ENCODE data around the gene ARRB1. TPM values are rescaled to one million over a fixed set of nuclear protein-coding genes. Genes with fewer than 3 reads are reported as not detected.
"Not testable (repeated sequence)": the region's sequence is repeated elsewhere in the genome, so short reads cannot be mapped to it uniquely, and the experiment has no call there.

ARRB1 gene
- total RNA-seq, 2 donors from 2014 or later = 26.3 to 39.6 TPM

DNA sequence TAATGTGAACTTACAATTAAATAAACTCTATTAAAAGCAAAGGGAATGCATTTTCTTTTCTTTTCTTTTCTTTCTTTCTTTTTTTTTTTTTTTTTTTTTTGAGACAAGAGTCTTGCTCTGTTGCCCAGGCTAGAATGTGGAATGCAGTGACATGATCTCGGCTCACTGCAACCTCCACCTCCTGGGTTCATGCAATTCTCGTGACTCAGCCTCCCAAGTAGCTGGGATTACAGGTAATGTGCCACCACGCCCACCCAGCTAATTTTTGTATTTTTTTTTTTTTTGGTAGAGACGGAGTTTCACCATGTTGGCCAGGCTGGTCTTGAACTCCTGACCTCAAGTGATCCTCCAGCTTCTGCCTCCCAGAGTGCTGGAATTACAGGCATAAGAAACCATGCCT, 46.5 kb downstream of the ARRB1 start:
- H3K4me1 Mint-ChIP-seq = peaks cover 17% of the 10 kb centered on the region

DNA sequence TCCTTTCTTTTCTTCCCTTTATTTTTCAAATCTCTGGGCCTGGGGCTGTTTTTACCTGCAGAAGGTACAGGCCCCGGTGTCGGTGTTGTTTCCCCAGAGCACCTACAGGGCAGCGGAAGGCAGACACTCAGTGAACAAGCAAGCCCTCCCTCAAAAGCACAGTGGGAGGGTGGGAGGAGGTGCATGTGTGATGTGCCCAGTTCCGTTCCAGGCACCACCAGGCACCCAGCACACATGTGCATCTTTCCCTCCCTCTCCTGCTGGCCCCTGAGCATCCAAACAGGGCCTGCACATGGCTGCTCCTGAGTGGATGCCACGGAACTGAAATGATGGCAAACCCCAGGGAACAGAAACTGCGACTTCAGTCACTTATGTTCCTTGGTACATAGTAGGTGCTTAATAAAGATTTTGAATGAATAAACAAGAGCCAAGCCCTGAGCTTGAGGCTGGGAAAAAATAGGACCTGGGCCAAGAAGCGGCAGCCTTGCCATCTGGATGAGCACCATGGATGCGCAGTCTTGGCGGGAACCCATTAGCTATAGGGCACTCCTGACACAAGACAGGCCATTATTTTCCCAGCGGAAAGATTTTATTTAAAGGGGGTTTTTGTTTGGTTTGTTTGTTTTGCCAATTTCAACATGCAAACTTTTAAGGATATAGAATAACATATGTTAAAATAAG, 47.8 kb downstream of the ARRB1 start:
- H3K27me3 Mint-ChIP-seq = no peaks in the 10 kb centered on the region
- H3K9me3 ChIP-seq (ENCODE audit: control insufficient read depth, low read length, poor library complexity, severe bottlenecking) = no peaks in the 10 kb centered on the region
- ATAC-seq (no peak), DNase-seq (no peak)
- H3K36me3 Mint-ChIP-seq (ENCODE audit: low read depth) = no peaks in the 10 kb centered on the region
- peaks cover 17% of the 10 kb centered on the region for H3K4me1 Mint-ChIP-seq
- peak overlapping the region; percentile 83 for H3K27ac Mint-ChIP-seq
- H3K4me3 Mint-ChIP-seq = no peak overlapping the region

More for the DNA sequence above, 46.5 kb downstream of the ARRB1 start:
- H3K9me3 ChIP-seq (ENCODE audit: control insufficient read depth, low read length, poor library complexity, severe bottlenecking); ATAC-seq; H3K27me3 Mint-ChIP-seq; DNase-seq; H3K36me3 Mint-ChIP-seq (ENCODE audit: low read depth); H3K4me3 Mint-ChIP-seq: not testable (repeated sequence)
- H3K27ac Mint-ChIP-seq = peak overlapping the region; percentile 14

DNA sequence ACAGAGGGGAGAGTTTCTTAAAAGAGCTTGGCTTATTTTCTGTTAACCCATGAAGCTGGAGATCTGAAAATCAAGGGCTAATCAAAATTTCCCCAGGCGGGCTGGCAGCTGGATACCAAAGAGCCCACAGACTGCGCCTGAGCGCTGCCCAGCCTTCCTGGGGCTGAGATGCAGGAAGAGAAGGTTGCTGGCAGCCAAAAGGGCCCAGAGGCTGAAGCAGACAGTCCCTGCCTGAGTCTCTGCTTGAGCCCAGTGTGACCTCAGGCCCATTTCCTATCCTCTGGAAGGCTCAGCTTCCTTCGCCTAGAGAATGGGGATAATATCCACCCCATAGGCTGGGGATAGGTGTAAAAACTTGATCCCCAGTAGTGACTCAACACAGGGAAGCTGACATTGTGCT, 49.1 kb downstream of the ARRB1 start:
- no peaks in the 10 kb centered on the region for H3K9me3 ChIP-seq (ENCODE audit: control insufficient read depth, low read length, poor library complexity, severe bottlenecking)
- H3K27me3 Mint-ChIP-seq = no peaks in the 10 kb centered on the region
- H3K36me3 Mint-ChIP-seq (ENCODE audit: low read depth) = no peaks in the 10 kb centered on the region
- no peak overlapping the region for H3K27ac Mint-ChIP-seq
- peaks cover 15% of the 10 kb centered on the region for H3K4me1 Mint-ChIP-seq
- ATAC-seq (no peak), DNase-seq (no peak)
- H3K4me3 Mint-ChIP-seq = no peak overlapping the region

DNA sequence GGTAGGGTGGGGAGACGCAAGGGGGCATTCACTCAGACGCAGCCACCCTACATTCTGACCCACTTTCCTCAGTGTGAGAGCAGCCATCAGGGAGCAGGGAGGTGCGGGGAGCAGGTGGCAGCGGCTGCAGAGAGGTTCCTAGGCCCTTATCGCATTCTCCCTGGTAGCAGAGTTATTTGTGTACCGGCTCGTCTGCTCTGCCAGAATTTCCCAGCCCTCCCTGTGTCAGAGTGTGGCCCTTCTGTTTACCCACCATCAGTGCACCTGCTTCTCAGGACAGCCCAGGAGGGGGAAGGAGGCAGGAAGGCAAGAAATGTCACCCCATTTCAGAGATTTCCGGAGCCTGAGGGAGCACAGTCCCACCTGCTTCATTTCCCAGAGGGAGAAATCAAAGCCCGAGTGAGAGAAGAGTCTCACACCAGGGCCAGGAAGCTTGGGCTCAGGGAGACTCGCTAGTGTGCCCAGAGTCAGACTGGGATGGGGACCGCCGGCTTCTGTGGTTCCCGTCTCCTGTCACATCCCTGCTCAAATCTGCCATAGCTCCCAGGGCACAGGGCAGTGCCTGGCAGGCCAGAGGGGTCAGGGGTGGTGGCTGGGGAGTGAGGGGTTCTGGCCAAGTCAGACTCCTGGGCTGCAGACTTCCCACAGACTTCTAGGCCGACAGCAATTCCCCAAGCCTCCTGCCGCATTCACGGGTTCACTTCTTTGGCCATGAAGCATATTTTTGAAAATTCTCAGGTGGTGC, 49.7 kb downstream of the ARRB1 start:
- Mint-ChIP-seq H3K36me3 (ENCODE audit: low read depth) (no peaks in the 10 kb centered on the region), H3K4me1 (peaks cover 15% of the 10 kb centered on the region), H3K27me3 (no peaks in the 10 kb centered on the region), H3K4me3 (no peak overlapping the region), H3K27ac (no peak overlapping the region)
- no peak for ATAC-seq
- H3K9me3 ChIP-seq (ENCODE audit: control insufficient read depth, low read length, poor library complexity, severe bottlenecking) = no peaks in the 10 kb centered on the region
- DNase-seq = no peak

DNA sequence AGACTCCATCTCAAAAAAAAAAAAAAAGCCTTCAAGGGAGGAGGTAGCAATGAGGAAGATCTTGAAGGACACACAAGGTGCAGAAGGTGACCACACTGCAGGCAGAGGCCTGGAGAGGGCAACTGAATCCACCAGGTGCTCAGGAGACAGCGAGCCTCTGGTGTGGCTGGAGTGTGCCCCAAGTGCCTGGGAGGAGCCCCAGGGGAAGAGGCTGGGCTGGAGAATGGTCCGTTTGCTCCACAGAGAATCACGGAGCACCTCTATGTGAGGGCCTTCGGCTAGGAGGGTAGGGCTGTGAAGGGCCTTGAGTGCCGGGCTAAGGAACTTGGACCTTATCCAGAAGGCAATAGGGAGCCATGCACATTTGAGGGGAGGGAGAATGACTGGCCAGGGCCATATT, 50.3 kb downstream of the ARRB1 start:
- H3K4me3 Mint-ChIP-seq = no peak overlapping the region
- H3K4me1 Mint-ChIP-seq = peaks cover 13% of the 10 kb centered on the region
- no peak for ATAC-seq
- DNase-seq = no peak
- no peaks in the 10 kb centered on the region for H3K27me3 Mint-ChIP-seq
- no peaks in the 10 kb centered on the region for H3K36me3 Mint-ChIP-seq (ENCODE audit: low read depth)
- no peaks in the 10 kb centered on the region for H3K9me3 ChIP-seq (ENCODE audit: control insufficient read depth, low read length, poor library complexity, severe bottlenecking)
- peak overlapping the region; percentile 81 for H3K27ac Mint-ChIP-seq

- H3K4me1 Mint-ChIP-seq = peaks cover 7% of the 10 kb centered on the region
- no peaks in the 10 kb centered on the region for H3K27me3 Mint-ChIP-seq
- DNase-seq (no peak), ATAC-seq (no peak)
- H3K36me3 Mint-ChIP-seq (ENCODE audit: low read depth) = no peaks in the 10 kb centered on the region
- no peak overlapping the region for H3K27ac Mint-ChIP-seq
- H3K4me3 Mint-ChIP-seq = no peak overlapping the region
- no peaks in the 10 kb centered on the region for H3K9me3 ChIP-seq (ENCODE audit: control insufficient read depth, low read length, poor library complexity, severe bottlenecking)
Observed at GRCh38 chr11:75298976-75299260, 52.5 kb downstream of the ARRB1 start.

GRCh38 chr11:75298191-75298975, 53.1 kb downstream of the ARRB1 start:
- H3K4me1 Mint-ChIP-seq = peaks cover 8% of the 10 kb centered on the region
- DNase-seq (no peak), ATAC-seq (no peak)
- no peak overlapping the region for H3K27ac Mint-ChIP-seq
- no peaks in the 10 kb centered on the region for H3K36me3 Mint-ChIP-seq (ENCODE audit: low read depth)
- H3K4me3 Mint-ChIP-seq = no peak overlapping the region
- no peaks in the 10 kb centered on the region for H3K9me3 ChIP-seq (ENCODE audit: control insufficient read depth, low read length, poor library complexity, severe bottlenecking)
- H3K27me3 Mint-ChIP-seq = no peaks in the 10 kb centered on the region

DNA sequence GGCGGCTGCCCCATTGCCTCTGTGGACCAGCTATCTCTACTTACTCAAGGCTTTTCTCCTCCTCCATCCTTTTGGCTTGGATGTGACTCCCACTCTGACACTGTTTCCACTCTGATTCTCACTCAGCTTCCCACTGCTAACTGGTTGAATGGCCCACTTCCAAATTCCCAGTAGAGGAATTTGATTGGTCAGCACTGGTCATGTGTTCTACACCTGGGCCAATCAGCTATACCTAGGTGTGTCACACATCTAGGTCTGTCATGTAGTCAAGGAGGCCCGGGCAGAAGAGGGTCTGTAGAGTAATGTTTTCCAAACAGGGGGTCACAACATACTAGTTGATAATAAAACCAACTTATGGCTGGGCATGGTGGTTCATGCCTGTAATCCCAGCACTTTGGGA, 57.6 kb downstream of the ARRB1 start:
- Mint-ChIP-seq H3K4me1 (peaks cover 12% of the 10 kb centered on the region), H3K27ac (no peak overlapping the region), H3K4me3 (no peak overlapping the region), H3K27me3 (no peaks in the 10 kb centered on the region), H3K36me3 (ENCODE audit: low read depth) (no peaks in the 10 kb centered on the region)
- ATAC-seq = no peak
- no peak for DNase-seq
- H3K9me3 ChIP-seq (ENCODE audit: control insufficient read depth, low read length, poor library complexity, severe bottlenecking) = no peaks in the 10 kb centered on the region

DNA sequence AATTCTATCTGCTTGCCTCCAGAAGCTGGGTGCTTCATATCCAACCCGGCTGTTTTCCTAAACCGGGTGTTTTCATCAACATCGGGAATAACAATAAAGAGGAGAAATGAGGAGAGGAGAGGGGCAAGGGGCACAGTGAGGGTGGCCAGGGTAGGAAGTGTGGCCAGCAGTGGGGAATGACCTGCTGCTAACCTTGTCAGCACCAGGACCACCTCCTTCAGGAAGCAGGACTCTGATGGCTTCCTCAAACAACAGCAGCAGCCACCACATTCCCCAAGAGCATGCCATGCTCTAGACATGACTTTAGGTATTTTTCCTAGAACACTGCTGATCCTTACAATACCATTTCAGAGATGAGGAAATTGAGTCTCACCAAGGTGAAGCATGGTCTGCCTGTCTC, 58.5 kb downstream of the ARRB1 start:
- Mint-ChIP-seq H3K4me1 (peaks cover 17% of the 10 kb centered on the region), H3K4me3 (no peak overlapping the region), H3K27ac (no peak overlapping the region)

GRCh38 chr11:75291741-75292140, 59.7 kb downstream of the ARRB1 start:
- H3K9me3 ChIP-seq (ENCODE audit: control insufficient read depth, low read length, poor library complexity, severe bottlenecking) = no peaks in the 10 kb centered on the region
- Mint-ChIP-seq H3K4me3 (no peak overlapping the region), H3K27me3 (no peaks in the 10 kb centered on the region), H3K27ac (no peak overlapping the region), H3K36me3 (ENCODE audit: low read depth) (peaks cover 4% of the 10 kb centered on the region), H3K4me1 (peaks cover 21% of the 10 kb centered on the region)
- DNase-seq = no peak
- ATAC-seq = no peak

More for the DNA sequence above, 58.5 kb downstream of the ARRB1 start:
- Mint-ChIP-seq H3K36me3 (ENCODE audit: low read depth) (no peaks in the 10 kb centered on the region), H3K27me3 (no peaks in the 10 kb centered on the region)
- ATAC-seq (no peak), DNase-seq (no peak)
- no peaks in the 10 kb centered on the region for H3K9me3 ChIP-seq (ENCODE audit: control insufficient read depth, low read length, poor library complexity, severe bottlenecking)

DNA sequence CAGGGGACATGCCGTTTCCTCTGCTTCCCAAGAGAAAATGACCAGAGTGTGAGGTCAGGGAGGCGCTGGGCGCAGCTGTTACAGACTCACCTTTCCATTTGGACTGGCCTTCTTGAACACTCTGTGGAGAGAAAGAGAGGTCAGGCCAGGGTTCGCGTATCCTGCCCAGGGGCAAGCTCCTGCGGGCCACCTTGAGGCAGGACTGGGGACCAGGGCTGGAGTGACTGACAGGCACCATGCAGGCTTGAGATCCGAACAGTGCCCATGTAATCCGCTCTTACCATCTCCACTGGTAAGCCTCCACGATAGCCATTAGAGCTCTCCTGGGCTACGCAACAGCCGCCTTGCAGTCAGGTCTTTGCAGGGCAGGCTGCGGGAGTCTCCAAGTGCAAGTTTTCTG, 61.5 kb downstream of the ARRB1 start:
- Mint-ChIP-seq H3K4me1 (peaks cover 18% of the 10 kb centered on the region), H3K27ac (no peak overlapping the region), H3K27me3 (no peaks in the 10 kb centered on the region), H3K36me3 (ENCODE audit: low read depth) (peaks cover 4% of the 10 kb centered on the region), H3K4me3 (no peak overlapping the region)
- no peaks in the 10 kb centered on the region for H3K9me3 ChIP-seq (ENCODE audit: control insufficient read depth, low read length, poor library complexity, severe bottlenecking)
- ATAC-seq (no peak), DNase-seq (no peak)

GRCh38 chr11:75289511-75289760, 62.0 kb downstream of the ARRB1 start:
- Mint-ChIP-seq H3K27me3 (no peaks in the 10 kb centered on the region), H3K4me3 (no peak overlapping the region), H3K36me3 (ENCODE audit: low read depth) (peaks cover 4% of the 10 kb centered on the region), H3K27ac (no peak overlapping the region), H3K4me1 (peaks cover 18% of the 10 kb centered on the region)
- DNase-seq = no peak
- no peaks in the 10 kb centered on the region for H3K9me3 ChIP-seq (ENCODE audit: control insufficient read depth, low read length, poor library complexity, severe bottlenecking)
- ATAC-seq = no peak

GRCh38 chr11:75287579-75287978, 63.9 kb downstream of the ARRB1 start:
- DNase-seq = no peak
- no peak for ATAC-seq
- H3K4me3 Mint-ChIP-seq = no peak overlapping the region
- H3K27ac Mint-ChIP-seq = peak overlapping the region; percentile 79
- peaks cover 16% of the 10 kb centered on the region for H3K4me1 Mint-ChIP-seq
- no peaks in the 10 kb centered on the region for H3K27me3 Mint-ChIP-seq
- H3K36me3 Mint-ChIP-seq (ENCODE audit: low read depth) = peaks cover 4% of the 10 kb centered on the region
- H3K9me3 ChIP-seq (ENCODE audit: control insufficient read depth, low read length, poor library complexity, severe bottlenecking) = no peaks in the 10 kb centered on the region

Data from T-helper 17 cell (primary cell).